ENCODE results near the gene DGKK.

- TF ChIP-seq HDAC1 (CRISPR knock-in tag; IDR thresholded peaks at IDR 0.05) (no peak), EP300 (IDR thresholded peaks at IDR 0.05; ENCODE audit: low read depth in 2 of 2, low read length in 2 of 2) (no peak), EP300 (CRISPR knock-in tag; IDR thresholded peaks at IDR 0.05; ENCODE audit: borderline replicate concordance) (no peak)
Measured at GRCh38 chrX:50484662-50485061, 14.0 kb upstream of the DGKK start.
